DMS53 treated with DMSO at 0.1 percent for 48 hours (cell line): ENCODE results near the gene TTLL9.
"Not testable (repeated sequence)": the region's sequence is repeated elsewhere in the genome, so short reads cannot be mapped to it uniquely, and the experiment has no call there.

Source experiments
- DNase-seq: peaks from one replicate; lab custom pipeline; 2025; ENCODE audit not compliant: unreplicated experiment; lab: John Stamatoyannopoulos, UW

The TTLL9 gene

GRCh38 chr20:31869942-31870725 lies at the start of gene TTLL9, which contains the start of gene DUSP15:
Gene TTLL9 (plus strand): TSS chr20:31870634. CDS start chr20:31871127, 493 bp downstream.
Gene DUSP15 (minus strand): TSS chr20:31870527. CDS start chr20:31870337, 190 bp downstream.
- peak; percentile 12 for DNase-seq

- DNase-seq = no peak
These were observed 49.0 kb upstream of the TTLL9 start for GRCh38 chr20:31821427-31821826.

- DNase-seq = peak; percentile 58
These were observed 47.8 kb upstream of the TTLL9 start for GRCh38 chr20:31822421-31823330.

GRCh38 chr20:31823360-31824124 lies 46.9 kb upstream of the TTLL9 start:
- no peak for DNase-seq

- DNase-seq = no peak
These were observed 46.3 kb upstream of the TTLL9 start for GRCh38 chr20:31824125-31824485.

- DNase-seq = no peak
These were observed 45.7 kb upstream of the TTLL9 start for GRCh38 chr20:31824554-31825313.

GRCh38 chr20:31826074-31826473 lies 44.4 kb upstream of the TTLL9 start:
- DNase-seq = no peak

GRCh38 chr20:31827059-31827458 lies 43.4 kb upstream of the TTLL9 start:
- DNase-seq = no peak

- not testable (repeated sequence) for DNase-seq
These were observed 42.4 kb upstream of the TTLL9 start for GRCh38 chr20:31828016-31828415.

GRCh38 chr20:31829731-31830130 lies 40.7 kb upstream of the TTLL9 start:
- DNase-seq = no peak

- no peak for DNase-seq
These were observed 39.9 kb upstream of the TTLL9 start for GRCh38 chr20:31830406-31830981.

GRCh38 chr20:31831211-31831610 lies 39.2 kb upstream of the TTLL9 start:
- no peak for DNase-seq

- no peak for DNase-seq
These were observed 38.6 kb upstream of the TTLL9 start for GRCh38 chr20:31831771-31832306.

GRCh38 chr20:31833130-31833930 lies 37.1 kb upstream of the TTLL9 start:
- DNase-seq = peak; percentile 12

GRCh38 chr20:31833931-31834521 lies 36.4 kb upstream of the TTLL9 start:
- DNase-seq = no peak

- peak; percentile 45 for DNase-seq
These were observed 34.9 kb upstream of the TTLL9 start for GRCh38 chr20:31835554-31835953.

- peak; percentile 73 for DNase-seq
These were observed 34.2 kb upstream of the TTLL9 start for GRCh38 chr20:31835977-31836852.
